Gastroesophageal sphincter (tissue), 4 donors: ENCODE data around the gene SRSF6. TPM values are rescaled to one million over a fixed set of nuclear protein-coding genes. Genes with fewer than 3 reads are reported as not detected.

Source experiments
- ATAC-seq: fragments of 150-250 bp; one replicate; pipeline ENCODE4 v1.9.1; 2016; ENCODE audit warnings: mild to moderate bottlenecking, moderate library complexity
- H3K27ac ChIP-seq, 4 donors: fragments of 200-600 bp; sonication (generic) in 3 of 4; 1 replicate in 3 of 4; 2 replicates in 1 of 4; pipeline ENCODE4 v1.5.1; 2016 to 2019
- H3K27me3 ChIP-seq: fragments of 200-600 bp; sonication (generic); one replicate; pipeline ENCODE4 v1.5.1; 2019
- H3K36me3 ChIP-seq, 2 donors: fragments of 200-600 bp; sonication (generic); one replicate each; pipeline ENCODE4 v1.5.1; 2019; ENCODE audit warnings: control low read depth in 1 of 2
- H3K4me1 ChIP-seq, 3 donors: fragments of 200-600 bp; sonication (generic); 1 replicate in 2 of 3; 2 replicates in 1 of 3; pipeline ENCODE4 v1.5.1; 2016 to 2019; ENCODE audit warnings: control low read depth in 2 of 3
- H3K4me3 ChIP-seq, 2 donors: fragments of 200-600 bp; sonication (generic); one replicate each; pipeline ENCODE4 v1.5.1; 2019; ENCODE audit warnings: mild to moderate bottlenecking in 1 of 2, moderate library complexity in 1 of 2
- H3K9me3 ChIP-seq, 3 donors: fragments of 200-600 bp; sonication (generic); one replicate each; pipeline ENCODE4 v1.5.1; 2017 to 2019; ENCODE audit warnings: control low read depth in 2 of 3
- CTCF ChIP-seq, 4 experiments: fragments of 200-600 bp in 2 of 4; fragments of 450-650 bp in 2 of 4; sonication (generic) in 1 of 4; IDR thresholded peaks; one replicate each; pipeline ENCODE4 v1.5.1; 2017 to 2019; ENCODE audit warnings: antibody characterized with exemption in 4 of 4, mild to moderate bottlenecking in 2 of 4, moderate library complexity in 2 of 4
- EP300 ChIP-seq: sonication (generic); formaldehyde crosslinking; IDR thresholded peaks from one replicate; pipeline ENCODE4 v1.6.1; 2017; ENCODE audit warnings: antibody characterized with exemption, mild to moderate bottlenecking
- POLR2A ChIP-seq, 2 donors: fragments of 450-650 bp; IDR thresholded peaks; one replicate each; pipeline ENCODE4 v1.6.1; 2017; ENCODE audit warnings: antibody characterized with exemption in 2 of 2, mild to moderate bottlenecking in 2 of 2, moderate library complexity in 1 of 2
- POLR2AphosphoS5 ChIP-seq: sonication (generic); formaldehyde crosslinking; IDR thresholded peaks from one replicate; pipeline ENCODE4 v1.6.1; 2017; ENCODE audit warnings: antibody characterized with exemption
- WGBS, 2 donors: methylation state at CpG; one replicate each; pipeline ENCODE4 v1.1.5; 2018; ENCODE audit warnings: low coverage in 1 of 2; 5-methylcytosine and 5-hydroxymethylcytosine counted together
- total RNA-seq, 4 donors: library from RNA; depleted of rRNA; stranded (reverse); fragments of >200 nt; gene quantifications; one replicate each; pipeline ENCODE4 v1.1.0, GENCODE V29; 2016

SRSF6 gene
- total RNA-seq, 4 donors from 2014 or later, result 25.3 to 47.5 (median 31.3) TPM

- Histone ChIP-seq H3K27me3 (peaks cover 30% of the 10 kb centered on the region), H3K4me1 (no peaks in the 10 kb centered on the region), H3K36me3 (no peaks in the 10 kb centered on the region), H3K4me3 (no peak overlapping the region), H3K9me3 (peaks cover 0 to 4% (median 0%) of the 10 kb centered on the region in 3 donors), H3K27ac (no peak overlapping the region)
- WGBS, 2 donors, result 62 to 77% methylated on average over 6 to 7 of the region's 7 CpGs
- ATAC-seq, result no peak
- no peak for TF ChIP-seq EP300
- no peak for TF ChIP-seq POLR2A (IDR thresholded peaks at IDR 0.05)
- no peak for TF ChIP-seq CTCF (IDR thresholded peaks at IDR 0.05)
- no peak for TF ChIP-seq POLR2AphosphoS5
Measured at GRCh38 chr20:43431134-43431519, 26.6 kb upstream of the SRSF6 start.

GRCh38 chr20:43432498-43432897 is 25.2 kb upstream of the SRSF6 start:
- no peak for TF ChIP-seq EP300
- TF ChIP-seq CTCF (IDR thresholded peaks at IDR 0.05), result no peak
- no peak for TF ChIP-seq POLR2A (IDR thresholded peaks at IDR 0.05)
- TF ChIP-seq POLR2AphosphoS5, result no peak
- peaks cover 0 to 4% (median 0%) of the 10 kb centered on the region in 3 donors for H3K9me3 ChIP-seq
- H3K27ac ChIP-seq, result no peak overlapping the region
- H3K36me3 ChIP-seq, result no peaks in the 10 kb centered on the region
- H3K4me1 ChIP-seq, result no peaks in the 10 kb centered on the region
- no peak for ATAC-seq
- WGBS, 2 donors, result 63 to 75% methylated on average over 1 of the region's 1 CpG
- no peak overlapping the region for H3K4me3 ChIP-seq
- H3K27me3 ChIP-seq, result peaks cover 37% of the 10 kb centered on the region

- 94 to 100% methylated on average over 3 of the region's 4 CpGs for WGBS, 2 donors
- no peaks in the 10 kb centered on the region for H3K4me1 ChIP-seq
- H3K36me3 ChIP-seq, result no peaks in the 10 kb centered on the region
- TF ChIP-seq CTCF (IDR thresholded peaks at IDR 0.05) (no peak), EP300 (no peak), POLR2A (IDR thresholded peaks at IDR 0.05) (no peak), POLR2AphosphoS5 (no peak)
- no peak overlapping the region for H3K4me3 ChIP-seq
- H3K27ac ChIP-seq, result no peak overlapping the region
- H3K27me3 ChIP-seq, result peaks cover 37% of the 10 kb centered on the region
- no peak for ATAC-seq
- H3K9me3 ChIP-seq, result peaks cover 0 to 4% (median 0%) of the 10 kb centered on the region in 3 donors
Measured at GRCh38 chr20:43433250-43433854, 24.3 kb upstream of the SRSF6 start.

- WGBS, 2 donors, result 78% methylated on average over 6 of the region's 6 CpGs; no CpG with 5 or more reads in 1 of the 2 donors
- H3K36me3 ChIP-seq, result no peaks in the 10 kb centered on the region
- ATAC-seq, result no peak
Measured at GRCh38 chr20:43434565-43434964, 23.1 kb upstream of the SRSF6 start.

More at GRCh38 chr20:43434565-43434964, 23.1 kb upstream of the SRSF6 start:
- Histone ChIP-seq H3K27ac (no peak overlapping the region), H3K27me3 (peaks cover 35% of the 10 kb centered on the region), H3K4me1 (no peaks in the 10 kb centered on the region), H3K9me3 (peaks cover 0 to 4% (median 0%) of the 10 kb centered on the region in 3 donors), H3K4me3 (no peak overlapping the region)
- TF ChIP-seq CTCF (IDR thresholded peaks at IDR 0.05), result no peak
- no peak for TF ChIP-seq POLR2AphosphoS5
- no peak for TF ChIP-seq POLR2A (IDR thresholded peaks at IDR 0.05)
- no peak for TF ChIP-seq EP300
